ENCODE data around the gene KCTD11. TPM values are rescaled to one million over a fixed set of nuclear protein-coding genes. Genes with fewer than 3 reads are reported as not detected.

Gene KCTD11
- polyA plus RNA-seq, 3 donors: 3.4 to 5.6 (median 3.6) TPM

- no peak for DNase-seq
- H3K9ac ChIP-seq (ENCODE audit: insufficient read depth, low read length, poor library complexity, severe bottlenecking): no peak overlapping the region
- H3K27ac ChIP-seq (ENCODE audit: low read depth in 1 of 2, low read length in 2 of 2): no peak overlapping the region
- no peak for TF ChIP-seq CTCF (IDR thresholded peaks at IDR 0.05)
- H2AFZ ChIP-seq (ENCODE audit: insufficient read depth, low read depth, low read length, poor library complexity, severe bottlenecking): no peak overlapping the region
- Mint-ChIP-seq H3K9me3 (no peaks in the 10 kb centered on the region), H3K4me1 (peaks cover 19% of the 10 kb centered on the region), H3K27me3 (ENCODE audit: low read depth in 3 of 3) (peaks cover 0 to 2% (median 0%) of the 10 kb centered on the region in 3 donors), H3K4me3 (no peak overlapping the region), H3K36me3 (peaks cover 43 to 59% of the 10 kb centered on the region in 2 donors), H3K27ac (no peak overlapping the region)
- H3K4me3 ChIP-seq (replicated peaks in 1 of 3; ENCODE audit: low read depth in 2 of 3, low read length in 3 of 3): no peak overlapping the region
- H3K36me3 ChIP-seq (replicated peaks in 1 of 2; ENCODE audit: control insufficient read depth in 1 of 2, insufficient read depth in 2 of 2, low read length in 2 of 2): peaks cover 48 to 56% of the 10 kb centered on the region in 2 donors
- H4K20me1 ChIP-seq (ENCODE audit: insufficient read depth, low read length): peaks cover 7% of the 10 kb centered on the region
- no peaks in the 10 kb centered on the region for H3K27me3 ChIP-seq (ENCODE audit: control insufficient read depth in 2 of 2, insufficient read depth in 2 of 2, low read length in 2 of 2)
- 100% methylated on average over 1 of the region's 11 CpGs for WGBS (ENCODE audit: insufficient coverage)
- H3K4me2 ChIP-seq (replicated peaks; ENCODE audit: extremely low read depth, low read length, poor library complexity, severe bottlenecking): no peak overlapping the region
- no peaks in the 10 kb centered on the region for H3K9me3 ChIP-seq (replicated peaks in 1 of 2; ENCODE audit: control insufficient read depth in 1 of 2, insufficient read depth in 1 of 2, low read length in 2 of 2)
- H3K79me2 ChIP-seq (ENCODE audit: insufficient read depth, low read length): peaks cover 18% of the 10 kb centered on the region
- intact Hi-C loops (cut with micrococcal nuclease): loop anchor here in 1 of 2 donors (10.0 kb wide), 1 partner anchor 249 kb away; the partner anchor contains the start of gene CD68
- H3K4me1 ChIP-seq (ENCODE audit: control insufficient read depth in 1 of 2, insufficient read depth in 2 of 2, low read length in 2 of 2): peaks cover 24 to 27% of the 10 kb centered on the region in 2 donors
Measured at GRCh38 chr17:7326186-7326585, 25.8 kb upstream of the KCTD11 start.

- Histone ChIP-seq H3K9me3 (replicated peaks in 1 of 2; ENCODE audit: control insufficient read depth in 1 of 2, insufficient read depth in 1 of 2, low read length in 2 of 2) (no peaks in the 10 kb centered on the region), H3K9ac (ENCODE audit: insufficient read depth, low read length, poor library complexity, severe bottlenecking) (no peak overlapping the region), H3K79me2 (ENCODE audit: insufficient read depth, low read length) (peaks cover 18% of the 10 kb centered on the region), H3K27ac (ENCODE audit: low read depth in 1 of 2, low read length in 2 of 2) (no peak overlapping the region), H3K27me3 (ENCODE audit: control insufficient read depth in 2 of 2, insufficient read depth in 2 of 2, low read length in 2 of 2) (no peaks in the 10 kb centered on the region), H3K4me1 (ENCODE audit: control insufficient read depth in 1 of 2, insufficient read depth in 2 of 2, low read length in 2 of 2) (peaks cover 27 to 31% of the 10 kb centered on the region in 2 donors), H4K20me1 (ENCODE audit: insufficient read depth, low read length) (peaks cover 7% of the 10 kb centered on the region), H3K4me2 (replicated peaks; ENCODE audit: extremely low read depth, low read length, poor library complexity, severe bottlenecking) (no peak overlapping the region), H2AFZ (ENCODE audit: insufficient read depth, low read depth, low read length, poor library complexity, severe bottlenecking) (no peak overlapping the region), H3K36me3 (replicated peaks in 1 of 2; ENCODE audit: control insufficient read depth in 1 of 2, insufficient read depth in 2 of 2, low read length in 2 of 2) (peaks cover 39 to 47% of the 10 kb centered on the region in 2 donors), H3K4me3 (replicated peaks in 1 of 3; ENCODE audit: low read depth in 2 of 3, low read length in 3 of 3) (no peak overlapping the region)
- Mint-ChIP-seq H3K27ac (peak overlapping the region in 1 of 7 donors; percentile 42), H3K36me3 (peaks cover 34 to 51% of the 10 kb centered on the region in 2 donors), H3K4me3 (no peak overlapping the region), H3K9me3 (no peaks in the 10 kb centered on the region), H3K4me1 (peaks cover 24% of the 10 kb centered on the region), H3K27me3 (ENCODE audit: low read depth in 3 of 3) (peaks cover 0 to 2% (median 0%) of the 10 kb centered on the region in 3 donors)
- WGBS (ENCODE audit: insufficient coverage): no CpG with 5 or more reads among the region's 7 CpGs
- TF ChIP-seq CTCF (IDR thresholded peaks at IDR 0.05): no peak
- no peak for DNase-seq
- intact Hi-C loops (cut with micrococcal nuclease): loop anchor here in 1 of 2 donors (10.0 kb wide), 1 partner anchor 248 kb away; the partner anchor contains the start of gene CD68
Measured at GRCh38 chr17:7327056-7327455, 24.9 kb upstream of the KCTD11 start.
